BLaER1 (cell line): ENCODE data around the gene CRIP1.
A peak's percentile ranks its signal among the peaks of the same experiment; 100 is the strongest.

Source experiments
- H3K27ac ChIP-seq: shearing (Covaris generic); formaldehyde crosslinking; 2 replicates; pipeline ENCODE4 v1.8.1; 2022
- H3K27me3 ChIP-seq: shearing (Covaris generic); formaldehyde crosslinking; 2 replicates; pipeline ENCODE4 v1.8.1; 2022
- H3K36me3 ChIP-seq: shearing (Covaris generic); formaldehyde crosslinking; 2 replicates; pipeline ENCODE4 v1.8.1; 2022
- H3K4me1 ChIP-seq: shearing (Covaris generic); formaldehyde crosslinking; 2 replicates; pipeline ENCODE4 v1.8.1; 2022
- H3K4me2 ChIP-seq: shearing (Covaris generic); formaldehyde crosslinking; 2 replicates; pipeline ENCODE4 v1.8.1; 2022
- H3K4me3 ChIP-seq: shearing (Covaris generic); formaldehyde crosslinking; 2 replicates; pipeline ENCODE4 v1.8.1; 2022
- H3K9ac ChIP-seq: shearing (Covaris generic); formaldehyde crosslinking; 2 replicates; pipeline ENCODE4 v1.8.1; 2022
- H3K9me3 ChIP-seq: shearing (Covaris generic); formaldehyde crosslinking; 2 replicates; pipeline ENCODE4 v1.8.1; 2022
- H4K20me1 ChIP-seq: shearing (Covaris generic); formaldehyde crosslinking; 2 replicates; pipeline ENCODE4 v1.8.1; 2022
- Cebpa-rat ChIP-seq: shearing (Covaris generic); IDR thresholded peaks from 2 replicates; pipeline ENCODE4 v1.8.1; 2022

The CRIP1 gene

DNA sequence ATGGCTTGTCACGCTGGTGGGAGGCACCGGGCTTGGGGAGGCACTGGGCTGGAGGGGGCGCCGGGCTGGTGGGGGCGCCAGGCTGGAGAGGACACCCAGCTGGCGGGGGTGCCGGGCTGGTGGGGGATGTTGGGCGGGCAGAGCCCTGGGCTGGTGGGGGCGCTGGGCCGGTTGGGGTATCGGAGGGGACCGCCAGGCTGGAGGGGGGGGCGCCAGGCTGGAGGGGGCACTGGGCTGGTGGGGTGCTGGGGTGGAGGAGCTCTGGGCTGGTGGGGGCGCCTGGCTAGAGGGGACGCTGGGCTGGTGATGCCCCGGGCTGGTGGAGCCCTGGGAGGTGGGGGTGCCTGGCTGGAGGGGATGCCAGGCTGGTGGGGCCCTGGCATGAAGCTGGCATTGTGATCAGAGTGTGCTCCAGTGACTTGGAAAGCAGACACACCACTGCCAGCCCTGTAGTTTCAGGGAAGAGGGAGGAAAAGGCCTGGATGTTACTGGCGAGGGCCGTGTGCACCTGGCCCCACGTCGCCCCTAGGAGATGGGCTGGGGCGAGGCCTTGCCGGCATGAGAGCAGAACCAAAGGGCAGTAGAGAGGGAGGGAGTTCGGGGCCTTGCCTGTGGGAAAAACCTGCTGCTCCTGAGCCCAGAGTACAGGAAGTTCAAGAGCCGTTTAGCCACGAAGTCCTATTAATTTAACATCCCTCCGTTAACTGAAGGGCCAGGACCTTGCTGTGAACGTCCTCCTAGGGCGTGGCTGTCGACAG lies 17.4 kb downstream of the CRIP1 start:
- Histone ChIP-seq H3K27me3 (no peaks in the 10 kb centered on the region), H3K4me1 (peaks cover 54% of the 10 kb centered on the region), H4K20me1 (no peaks in the 10 kb centered on the region), H3K36me3 (peaks cover 12% of the 10 kb centered on the region), H3K4me2 (peak overlapping the region; percentile 62), H3K9me3 (no peaks in the 10 kb centered on the region), H3K27ac (peak overlapping the region; percentile 52), H3K4me3 (no peak overlapping the region), H3K9ac (peak overlapping the region; percentile 13; the same call in 1 of the 2 replicates)
- no peak for TF ChIP-seq Cebpa-rat

DNA sequence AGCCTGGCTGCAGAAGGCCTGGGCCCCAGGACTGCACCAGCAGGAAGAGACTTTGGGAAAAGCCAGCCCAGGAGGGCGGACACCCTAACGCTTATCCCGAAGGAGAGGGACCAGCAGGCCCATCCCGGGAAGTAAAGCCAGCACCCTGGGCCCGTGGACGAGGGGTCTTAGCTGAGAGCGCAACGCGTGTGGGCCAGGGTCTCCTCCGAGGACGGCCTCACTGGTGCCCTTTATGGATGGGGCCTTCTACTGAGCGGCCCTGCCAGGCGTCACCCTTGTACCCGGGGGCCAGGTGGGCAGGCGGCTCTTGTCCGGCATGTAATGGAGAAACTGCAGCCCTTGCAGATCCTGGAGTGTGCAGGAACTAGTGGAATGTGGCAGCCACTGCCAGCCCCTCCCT lies 18.4 kb downstream of the CRIP1 start:
- TF ChIP-seq Cebpa-rat: no peak
- Histone ChIP-seq H3K4me1 (peaks cover 54% of the 10 kb centered on the region), H3K27ac (peak overlapping the region; percentile 52; the same call in 1 of the 2 replicates), H4K20me1 (no peaks in the 10 kb centered on the region), H3K9ac (peak overlapping the region; percentile 13), H3K36me3 (peaks cover 3% of the 10 kb centered on the region; the same call in 1 of the 2 replicates), H3K4me3 (no peak overlapping the region), H3K4me2 (peak overlapping the region; percentile 62), H3K9me3 (no peaks in the 10 kb centered on the region), H3K27me3 (no peaks in the 10 kb centered on the region)

DNA sequence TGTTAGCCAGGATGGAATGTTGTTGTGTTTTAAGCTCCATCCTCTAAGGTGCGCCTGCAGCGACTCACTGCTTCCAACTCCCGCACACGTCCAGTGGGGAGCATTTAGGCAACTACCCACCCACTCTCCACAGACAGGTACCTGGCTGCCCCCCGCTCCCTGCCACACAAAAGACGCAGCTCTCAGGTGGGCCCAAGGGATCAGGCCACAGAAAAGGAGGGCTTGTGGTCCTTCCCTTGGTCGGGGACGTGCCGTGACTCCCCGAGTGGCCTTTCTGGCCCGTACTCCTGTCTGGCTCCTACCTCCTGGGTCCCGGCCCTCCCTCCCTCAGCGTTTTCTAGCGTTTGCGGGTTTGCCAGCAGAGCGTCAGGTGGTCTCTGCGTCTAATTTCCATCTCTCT lies 20.6 kb downstream of the CRIP1 start:
- H3K4me3 ChIP-seq: no peak overlapping the region
- no peaks in the 10 kb centered on the region for H3K27me3 ChIP-seq
- no peak overlapping the region for H3K27ac ChIP-seq
- H3K9ac ChIP-seq: no peak overlapping the region
- H3K9me3 ChIP-seq: no peaks in the 10 kb centered on the region
- H4K20me1 ChIP-seq: no peaks in the 10 kb centered on the region
- peaks cover 59% of the 10 kb centered on the region for H3K4me1 ChIP-seq
- no peak for TF ChIP-seq Cebpa-rat
- H3K4me2 ChIP-seq: peak overlapping the region; percentile 66
- no peaks in the 10 kb centered on the region for H3K36me3 ChIP-seq

DNA sequence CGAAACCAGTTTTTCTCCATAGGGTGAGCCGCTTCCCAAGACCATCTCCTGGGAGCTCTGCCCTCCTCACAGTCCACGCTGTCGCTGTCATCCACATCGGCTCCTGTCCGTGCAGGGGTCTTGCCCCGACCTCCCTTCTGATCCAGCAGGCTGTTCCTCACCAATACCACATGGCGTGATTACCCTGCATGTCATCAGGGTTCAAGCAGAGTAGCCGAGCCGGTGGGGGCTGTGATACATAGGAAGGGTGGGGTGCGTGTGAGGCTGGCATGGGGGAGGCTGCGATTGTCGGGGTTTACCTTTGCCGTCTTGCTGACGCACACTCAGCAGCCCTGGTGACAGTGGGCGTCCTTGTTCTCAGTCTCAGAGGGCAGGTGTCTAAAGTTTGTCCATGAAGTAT lies 21.4 kb downstream of the CRIP1 start:
- Histone ChIP-seq H3K4me2 (peak overlapping the region; percentile 66), H3K27me3 (no peaks in the 10 kb centered on the region)

DNA sequence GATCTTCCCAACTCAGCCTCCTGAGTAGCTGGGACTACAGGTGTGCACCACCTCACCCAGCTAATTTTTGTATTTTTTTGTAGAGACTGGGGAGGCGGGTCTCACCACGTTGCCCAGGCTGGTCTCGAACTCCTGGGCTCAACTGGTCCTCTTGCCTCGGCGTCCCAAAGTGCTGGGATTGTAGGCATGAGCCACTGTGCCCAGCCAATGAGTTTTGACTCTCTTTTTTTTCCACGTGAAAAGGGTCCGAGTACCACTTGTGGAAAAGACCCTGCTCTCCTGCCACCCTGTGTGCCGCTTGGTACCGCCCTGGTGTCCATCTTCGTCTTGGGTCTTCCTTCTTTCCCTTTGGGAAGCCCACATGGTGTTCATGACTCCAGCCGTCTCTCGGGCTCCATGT lies 21.9 kb downstream of the CRIP1 start:
- Histone ChIP-seq H3K27ac (no peak overlapping the region), H3K4me3 (no peak overlapping the region), H3K4me2 (peak overlapping the region; percentile 66; the same call in 1 of the 2 replicates), H3K27me3 (no peaks in the 10 kb centered on the region), H4K20me1 (no peaks in the 10 kb centered on the region), H3K36me3 (no peaks in the 10 kb centered on the region), H3K4me1 (peaks cover 48% of the 10 kb centered on the region), H3K9ac (no peak overlapping the region), H3K9me3 (no peaks in the 10 kb centered on the region)
- TF ChIP-seq Cebpa-rat: no peak

More for the DNA sequence above, 21.4 kb downstream of the CRIP1 start:
- Histone ChIP-seq H3K4me1 (peaks cover 53% of the 10 kb centered on the region), H3K36me3 (no peaks in the 10 kb centered on the region), H3K27ac (no peak overlapping the region), H3K9me3 (no peaks in the 10 kb centered on the region), H3K9ac (no peak overlapping the region), H4K20me1 (no peaks in the 10 kb centered on the region), H3K4me3 (no peak overlapping the region)
- no peak for TF ChIP-seq Cebpa-rat

DNA sequence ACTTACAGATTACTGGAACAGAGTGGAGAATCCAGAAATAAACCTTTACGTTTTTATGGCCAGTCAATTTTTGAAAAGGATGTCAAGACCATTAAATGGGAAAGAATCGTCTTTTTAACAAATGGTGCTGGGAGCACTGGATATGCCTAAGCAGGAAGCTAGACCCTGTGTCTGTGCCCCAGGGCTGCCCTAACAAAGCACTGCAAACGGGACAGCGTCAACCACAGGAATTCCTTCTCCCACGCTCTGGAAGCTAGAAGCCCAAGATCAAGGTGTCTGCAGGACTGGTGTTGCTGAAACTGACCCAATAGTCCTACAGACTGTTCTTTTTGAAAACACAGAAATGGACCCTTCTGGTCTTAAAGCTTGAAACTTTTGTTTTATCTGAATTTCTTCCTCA lies 30.4 kb downstream of the CRIP1 start:
- peaks cover 4% of the 10 kb centered on the region; the same call in 1 of the 2 replicates for H3K4me1 ChIP-seq
- H3K27ac ChIP-seq: no peak overlapping the region
- H3K27me3 ChIP-seq: no peaks in the 10 kb centered on the region
- H3K36me3 ChIP-seq: no peaks in the 10 kb centered on the region
- no peak overlapping the region for H3K9ac ChIP-seq
- no peak overlapping the region for H3K4me3 ChIP-seq
- TF ChIP-seq Cebpa-rat: no peak
- H4K20me1 ChIP-seq: no peaks in the 10 kb centered on the region
- no peak overlapping the region for H3K4me2 ChIP-seq
- peaks cover 24% of the 10 kb centered on the region for H3K9me3 ChIP-seq

DNA sequence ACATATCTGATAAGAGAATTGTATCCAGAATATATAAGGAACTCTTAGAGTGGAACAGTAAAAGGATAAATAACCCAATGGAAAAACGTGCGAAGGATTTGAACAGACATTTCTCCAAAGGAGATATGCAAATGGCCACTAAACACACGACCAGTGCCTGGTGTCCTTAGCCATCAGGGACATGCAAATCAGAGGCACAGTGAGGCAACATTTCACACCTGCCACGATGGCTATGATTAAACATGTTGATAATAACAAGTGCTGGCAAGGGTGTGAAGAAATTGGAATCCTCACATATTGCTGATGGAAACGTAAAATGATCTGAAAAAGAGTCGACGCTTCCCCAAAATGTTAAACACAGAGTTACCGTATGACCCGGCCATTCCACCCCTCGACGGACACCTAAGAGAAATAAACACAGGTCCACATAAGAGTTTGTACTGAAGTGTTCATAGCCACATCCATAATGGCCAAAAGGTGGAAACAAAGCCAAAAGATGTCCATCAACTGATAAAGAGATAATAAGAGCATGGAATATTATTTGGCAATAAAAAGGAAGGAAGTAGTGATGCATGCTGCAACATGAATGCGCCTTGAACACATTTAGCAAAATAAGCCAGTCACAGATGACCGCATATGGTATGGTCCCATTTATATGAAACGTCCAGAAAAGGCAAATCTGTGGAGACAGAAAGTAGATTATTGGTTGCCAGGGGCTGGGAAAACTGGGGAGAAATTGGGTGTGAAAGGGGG lies 33.4 kb downstream of the CRIP1 start:
- Histone ChIP-seq H4K20me1 (no peaks in the 10 kb centered on the region), H3K27me3 (no peaks in the 10 kb centered on the region), H3K9ac (no peak overlapping the region), H3K4me3 (no peak overlapping the region), H3K27ac (no peak overlapping the region), H3K4me2 (no peak overlapping the region), H3K4me1 (no peaks in the 10 kb centered on the region), H3K9me3 (peaks cover 16% of the 10 kb centered on the region), H3K36me3 (no peaks in the 10 kb centered on the region)
- TF ChIP-seq Cebpa-rat: no peak

DNA sequence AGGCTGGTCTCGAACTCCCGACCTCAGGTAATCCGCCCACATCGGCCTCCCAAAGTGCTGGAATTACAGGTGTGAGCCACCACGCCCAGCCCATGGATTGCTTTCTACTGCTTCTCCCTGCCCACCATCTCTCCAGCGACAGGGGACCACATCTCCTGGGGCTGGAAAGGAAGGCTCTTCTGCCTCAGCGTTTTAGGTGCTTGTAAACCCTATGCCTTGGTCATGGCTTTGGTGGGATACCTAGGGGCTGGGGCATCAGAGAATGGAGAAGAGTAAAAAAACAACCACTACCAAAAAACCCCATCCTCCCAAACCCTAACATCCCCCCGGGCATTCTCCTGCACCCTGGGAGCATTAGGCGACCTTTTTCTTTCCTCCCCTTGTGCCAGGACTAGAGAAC lies 38.6 kb downstream of the CRIP1 start:
- Histone ChIP-seq H3K4me1 (peaks cover 27% of the 10 kb centered on the region), H3K27ac (no peak overlapping the region), H3K9ac (no peak overlapping the region), H3K4me2 (peak overlapping the region; percentile 100; the same call in 1 of the 2 replicates), H4K20me1 (no peaks in the 10 kb centered on the region), H3K36me3 (no peaks in the 10 kb centered on the region), H3K9me3 (no peaks in the 10 kb centered on the region), H3K4me3 (no peak overlapping the region), H3K27me3 (no peaks in the 10 kb centered on the region)
- no peak for TF ChIP-seq Cebpa-rat

DNA sequence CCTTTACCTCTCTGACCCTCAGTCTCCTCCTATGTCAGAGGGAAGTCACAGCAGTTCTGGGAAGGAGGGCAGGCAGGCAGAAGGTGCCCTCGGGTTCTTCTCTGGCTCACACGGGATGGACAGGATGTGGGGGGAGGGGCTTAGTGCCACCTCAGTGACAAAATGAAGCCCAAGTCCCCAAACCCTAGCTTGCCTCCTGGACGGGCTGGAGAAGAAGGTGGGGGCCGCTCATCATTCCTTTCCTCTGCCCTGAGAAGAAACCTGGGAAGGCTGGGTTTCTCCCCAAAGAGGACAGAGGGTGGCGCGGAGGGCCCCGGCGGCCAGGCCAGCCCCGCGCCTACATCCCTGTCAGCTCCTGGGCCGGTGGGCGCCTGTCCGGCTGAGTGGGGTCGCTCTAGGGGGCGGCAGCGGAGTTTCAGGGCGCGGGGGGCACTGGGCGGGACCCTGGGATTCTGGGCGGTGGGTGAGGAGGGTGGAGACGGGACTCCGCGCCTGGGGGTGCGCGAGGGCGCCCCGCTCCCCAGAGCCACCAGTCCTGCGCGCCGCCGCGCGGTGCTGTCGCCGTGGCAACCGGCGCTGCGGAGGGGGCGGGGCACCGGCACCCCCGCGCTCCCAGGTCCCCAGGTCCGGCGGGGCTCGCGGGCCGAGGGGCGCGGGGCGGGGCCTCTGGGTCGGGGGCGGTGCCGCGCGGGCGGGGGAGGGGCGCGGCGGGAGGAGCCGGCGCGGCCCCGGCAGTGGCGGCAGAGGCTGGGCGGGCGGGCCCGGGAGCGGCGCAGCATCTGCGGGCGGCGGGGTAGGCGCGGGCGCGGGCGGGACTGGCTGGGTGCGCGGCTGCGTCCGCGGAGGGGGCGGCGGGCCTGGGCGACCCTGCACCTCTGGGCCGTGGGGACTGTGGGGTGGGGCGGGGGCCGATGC lies 39.4 kb downstream of the CRIP1 start, which contains the start of gene TMEM121:
Gene TMEM121, plus strand, starts transcription at position 723 of the 915 bp plus-strand sequence. CDS start 2,252 bp downstream, outside the sequence.
- Histone ChIP-seq H3K27me3 (no peaks in the 10 kb centered on the region), H4K20me1 (no peaks in the 10 kb centered on the region), H3K36me3 (no peaks in the 10 kb centered on the region), H3K4me3 (peak within 1 kb of the TSS; percentile 84), H3K9me3 (no peaks in the 10 kb centered on the region), H3K27ac (peak within 1 kb of the TSS; percentile 96), H3K4me1 (peaks cover 34% of the 10 kb centered on the region), H3K4me2 (peak within 1 kb of the TSS; percentile 100), H3K9ac (peak within 1 kb of the TSS; percentile 94)
- no peak for TF ChIP-seq Cebpa-rat
